Thyroid gland (tissue), 4 donors: ENCODE measurements around the gene RAB32.

Experiments
- CTCF ChIP-seq, 6 experiments: fragments of 200-600 bp in 3 of 6; fragments of 450-650 bp in 3 of 6; sonication (generic) in 3 of 6; IDR thresholded peaks; one replicate each; pipeline ENCODE4 v1.5.1; 2016 to 2019; ENCODE audit warnings: antibody characterized with exemption in 6 of 6, mild to moderate bottlenecking in 2 of 6, inconsistent platforms in 1 of 6, moderate library complexity in 1 of 6
- POLR2A ChIP-seq, 2 donors: fragments of 450-650 bp; IDR thresholded peaks; one replicate each; pipeline ENCODE4 v1.6.1; 2017; ENCODE audit warnings: antibody characterized with exemption in 2 of 2, mild to moderate bottlenecking in 2 of 2, moderate library complexity in 1 of 2

DNA sequence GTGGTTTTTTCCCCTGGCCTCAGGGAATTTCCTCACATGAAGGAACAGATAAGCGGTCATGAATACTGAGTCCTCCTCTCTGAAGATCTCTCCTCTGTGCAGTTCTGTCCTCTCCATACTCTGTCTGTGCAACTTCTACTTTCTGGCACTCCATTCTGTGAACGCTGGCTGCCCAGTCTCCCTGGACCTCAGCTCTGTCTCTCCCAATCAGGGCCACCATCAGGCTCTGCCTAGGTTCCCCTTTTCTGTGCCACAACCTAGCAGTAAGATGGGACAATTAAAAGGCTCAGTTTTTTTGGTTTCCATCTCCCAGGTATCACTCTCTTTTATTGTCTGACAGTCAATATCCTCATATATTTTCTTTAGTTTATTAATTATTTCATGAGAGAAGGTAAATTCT is 50.4 kb downstream of the RAB32 start:
- no peak for TF ChIP-seq CTCF (IDR thresholded peaks at IDR 0.05)
- no peak for TF ChIP-seq POLR2A (IDR thresholded peaks at IDR 0.05)
